H1 (cell line): ENCODE data around the gene MAN2A1. TPM values are rescaled to one million over a fixed set of nuclear protein-coding genes. Genes with fewer than 3 reads are reported as not detected.

Experiments used
- CTCF ChIA-PET: fragments of 300-600 bp; sonication (Branson Sonifier 250); formaldehyde crosslinking; loops from one replicate; lab custom pipeline; 2021; ENCODE audit not compliant: partially characterized antibody; lab: Charles Lee
- POLR2A ChIA-PET: fragments of 300-600 bp; sonication (Branson Sonifier 250); formaldehyde crosslinking; loops from one replicate; lab custom pipeline; 2021; ENCODE audit warnings: inconsistent platforms; ENCODE audit not compliant: partially characterized antibody; lab: Charles Lee
- DNase-seq, 2 experiments: peaks; one replicate each; pipeline versions ENCODE4 v3.0.0 to v3.0.0-alpha.2; 2010 to 2022; ENCODE audit warnings: low spot score in 2 of 2, low read depth in 1 of 2, mixed read lengths in 1 of 2
- FAIRE-seq: peaks from 2 replicates; lab custom pipeline; 2011; peaks lifted over from hg19 to GRCh38; lab: Jason Lieb, UNC
- H2AFZ ChIP-seq: 2 replicates; pipeline ENCODE4 v1.8.1; 2012; ENCODE audit warnings: low read length, inconsistent platforms
- H2AK5ac ChIP-seq: 2 replicates; pipeline ENCODE4 v1.6.1; 2013; ENCODE audit warnings: low read depth, low read length
- H2BK120ac ChIP-seq: replicated peaks from 2 replicates; pipeline ENCODE3; 2013; ENCODE audit warnings: low read depth, low read length, inconsistent platforms
- H2BK12ac ChIP-seq: 2 replicates; pipeline ENCODE4 v1.6.1; 2013; ENCODE audit warnings: low read depth, low read length
- H2BK15ac ChIP-seq: 2 replicates; pipeline ENCODE4 v1.6.1; 2013; ENCODE audit warnings: low read length
- H2BK20ac ChIP-seq: 2 replicates; pipeline ENCODE4 v1.6.1; 2013; ENCODE audit warnings: low read length
- H2BK5ac ChIP-seq: 2 replicates; pipeline ENCODE4 v1.6.1; 2013; ENCODE audit warnings: low read depth, low read length
- H3K14ac ChIP-seq: 2 replicates; pipeline ENCODE4 v1.6.1; 2013; ENCODE audit warnings: inconsistent platforms; ENCODE audit not compliant: insufficient read length
- H3K18ac ChIP-seq: 2 replicates; pipeline ENCODE4 v1.6.1; 2013; ENCODE audit warnings: low read length; ENCODE audit errors: extremely low read depth
- H3K23ac ChIP-seq: 2 replicates; pipeline ENCODE4 v1.6.1; 2013; ENCODE audit warnings: inconsistent platforms; ENCODE audit not compliant: insufficient read length
- H3K23me2 ChIP-seq: 2 replicates; pipeline ENCODE4 v1.6.1; 2013; ENCODE audit warnings: low read depth, low read length
- H3K27ac ChIP-seq: 2 replicates; pipeline ENCODE4 v1.6.1; 2011; ENCODE audit warnings: low read depth, low read length, inconsistent platforms
- H3K27me3 ChIP-seq, 4 experiments: replicated peaks in 1 of 4; 1 replicate in 1 of 4; 2 replicates in 3 of 4; pipeline versions ENCODE4 v1.6.1 to v1.8.1; 2011 to 2013; ENCODE audit warnings: low read length in 3 of 4, mild to moderate bottlenecking in 3 of 4, inconsistent platforms in 2 of 4, mixed read lengths in 2 of 4, moderate library complexity in 1 of 4; ENCODE audit not compliant: control insufficient read depth in 3 of 4, insufficient read depth in 3 of 4; ENCODE audit errors: extremely low read depth in 1 of 4
- H3K36me3 ChIP-seq, 4 experiments: 2 replicates each; pipeline versions ENCODE4 v1.6.1 to v1.8.1; 2011 to 2013; ENCODE audit warnings: mild to moderate bottlenecking in 4 of 4, low read length in 3 of 4, moderate library complexity in 2 of 4, control low read depth in 1 of 4, inconsistent platforms in 1 of 4; ENCODE audit not compliant: insufficient read depth in 4 of 4, control insufficient read depth in 2 of 4
- H3K4ac ChIP-seq: replicated peaks from 2 replicates; pipeline ENCODE3; 2013; ENCODE audit warnings: low read length, low read depth, mixed read lengths, inconsistent platforms; ENCODE audit not compliant: insufficient read length
- H3K4me1 ChIP-seq, 4 experiments: replicated peaks in 1 of 4; 1 replicate in 1 of 4; 2 replicates in 3 of 4; pipeline versions ENCODE4 v1.6.1 to v1.8.1; 2011 to 2013; ENCODE audit warnings: low read length in 3 of 4, inconsistent platforms in 2 of 4, mixed read lengths in 1 of 4; ENCODE audit not compliant: insufficient read depth in 4 of 4, control insufficient read depth in 3 of 4
- H3K4me2 ChIP-seq, 2 experiments: 2 replicates each; pipeline versions ENCODE4 v1.6.1 to v1.8.1; 2011 to 2013; ENCODE audit warnings: low read depth in 2 of 2, low read length in 2 of 2, control low read depth in 1 of 2, inconsistent platforms in 1 of 2, mild to moderate bottlenecking in 1 of 2; ENCODE audit not compliant: insufficient read depth in 1 of 2
- H3K4me3 ChIP-seq, 4 experiments: fragments of 200-600, 300-600 bp in 1 of 4; sonication (generic), shearing (Covaris generic), sonication (Bioruptor Twin) in 1 of 4; 2 replicates each; pipeline versions ENCODE4 v1.5.1 to v1.8.1; 2011 to 2016; ENCODE audit warnings: low read length in 4 of 4, low read depth in 3 of 4, control low read depth in 2 of 4, inconsistent platforms in 2 of 4, mild to moderate bottlenecking in 2 of 4, mixed read lengths in 1 of 4, moderate library complexity in 1 of 4; ENCODE audit not compliant: insufficient read depth in 2 of 4; ENCODE audit errors: extremely low read depth in 1 of 4
- H3K56ac ChIP-seq: replicated peaks from 2 replicates; pipeline ENCODE3; 2013; ENCODE audit warnings: low read depth, mild to moderate bottlenecking, mixed read lengths, low read length, inconsistent platforms; ENCODE audit not compliant: insufficient read length
- H3K79me1 ChIP-seq: 2 replicates; pipeline ENCODE4 v1.6.1; 2013; ENCODE audit warnings: low read depth, low read length, control low read depth
- H3K79me2 ChIP-seq, 2 experiments: 2 replicates each; pipeline versions ENCODE4 v1.6.1 to v1.8.1; 2012 to 2013; ENCODE audit warnings: low read length in 2 of 2, mild to moderate bottlenecking in 2 of 2, inconsistent platforms in 1 of 2; ENCODE audit not compliant: insufficient read depth in 2 of 2, control insufficient read depth in 1 of 2
- H3K9ac ChIP-seq, 4 experiments: replicated peaks in 1 of 4; 1 replicate in 1 of 4; 2 replicates in 3 of 4; pipeline versions ENCODE4 v1.6.1 to v1.8.1; 2011 to 2013; ENCODE audit warnings: low read depth in 3 of 4, low read length in 3 of 4, control low read depth in 2 of 4, mild to moderate bottlenecking in 2 of 4, moderate library complexity in 2 of 4, inconsistent platforms in 1 of 4; ENCODE audit errors: extremely low read depth in 1 of 4
- H3K9me3 ChIP-seq, 2 experiments: 2 replicates each; pipeline versions ENCODE4 v1.6.1 to v1.8.1; 2012 to 2013; ENCODE audit warnings: mild to moderate bottlenecking in 2 of 2, moderate library complexity in 2 of 2, control low read depth in 1 of 2, inconsistent platforms in 1 of 2, low read depth in 1 of 2, low read length in 1 of 2, mixed read lengths in 1 of 2; ENCODE audit not compliant: insufficient read depth in 2 of 2
- H4K20me1 ChIP-seq, 2 experiments: replicated peaks in 1 of 2; 2 replicates each; pipeline versions ENCODE3 to v1.8.1; 2011 to 2013; ENCODE audit warnings: inconsistent platforms in 2 of 2, low read length in 2 of 2, mild to moderate bottlenecking in 1 of 2; ENCODE audit not compliant: insufficient read depth in 2 of 2, control insufficient read depth in 1 of 2
- H4K5ac ChIP-seq: 2 replicates; pipeline ENCODE4 v1.6.1; 2013; ENCODE audit warnings: low read length, low read depth, mixed read lengths, inconsistent platforms; ENCODE audit not compliant: insufficient read length
- H4K8ac ChIP-seq: 2 replicates; pipeline ENCODE4 v1.8.0; 2013; ENCODE audit warnings: mild to moderate bottlenecking, moderate library complexity, low read length, inconsistent platforms; ENCODE audit not compliant: insufficient read depth; ENCODE audit errors: extremely low read depth
- H4K91ac ChIP-seq: replicated peaks from 2 replicates; pipeline ENCODE3; 2013; ENCODE audit warnings: low read length, mixed read lengths, inconsistent platforms; ENCODE audit not compliant: insufficient read length
- BCL11A ChIP-seq, 2 experiments: IDR thresholded peaks; one replicate each; pipeline ENCODE4 v1.6.1; 2011; ENCODE audit warnings: low read depth in 2 of 2, low read length in 2 of 2, mild to moderate bottlenecking in 2 of 2
- CBX5 ChIP-seq: fragments of 300-800, 300-1000 bp; sonication (generic); IDR thresholded peaks from 2 replicates; pipeline ENCODE4 v1.7.1; 2016; ENCODE audit warnings: antibody characterized with exemption, low read length, low read depth
- EGR1 ChIP-seq: IDR thresholded peaks from 2 replicates; pipeline ENCODE4 v1.6.1; 2011; ENCODE audit warnings: low read depth, low read length, borderline replicate concordance
- HDAC6 ChIP-seq: IDR thresholded peaks from one replicate; pipeline ENCODE4 v1.7.1; 2012; ENCODE audit warnings: low read depth, mild to moderate bottlenecking, inconsistent platforms, low read length, moderate library complexity
- KDM5A ChIP-seq: fragments of 200-600 bp; IDR thresholded peaks from 2 replicates; pipeline ENCODE4 v1.7.1; 2012; ENCODE audit warnings: mild to moderate bottlenecking, low read length, inconsistent platforms, mixed read lengths
- NRF1 ChIP-seq: IDR thresholded peaks from 2 replicates; pipeline ENCODE4 v1.6.1; 2011; ENCODE audit warnings: mild to moderate bottlenecking, low read depth, low read length, improper control_type of control experiment
- PHF8 ChIP-seq: fragments of 200-600 bp; sonication (generic); conservative IDR thresholded peaks from 2 replicates; pipeline ENCODE4 v1.7.1; 2012; ENCODE audit warnings: low read depth, mild to moderate bottlenecking, inconsistent platforms, low read length, moderate library complexity
- WGBS, 2 experiments: shearing (Covaris generic) in 1 of 2; methylation state at CpG; one replicate each; pipeline versions ENCODE4 v1.1.6 to v1.1.7; 2013 to 2015; ENCODE audit warnings: low lambda C conversion rate in 2 of 2, mixed read lengths in 2 of 2, inconsistent platforms in 1 of 2, low coverage in 1 of 2, missing lambda C conversion rate in 1 of 2; ENCODE audit not compliant: insufficient replicate concordance in 2 of 2, insufficient coverage in 1 of 2, insufficient read length in 1 of 2; ENCODE audit errors: extremely low coverage in 1 of 2, missing lambda C conversion rate in 1 of 2; 5-methylcytosine and 5-hydroxymethylcytosine counted together
- polyA plus RNA-seq, 7 experiments: library from polyadenylated mRNA; depleted of rRNA in 3 of 7; stranded (reverse) in 5 of 7; unstranded in 2 of 7; fragments of >200 nt in 5 of 7; fragments of 200-250 nt in 2 of 7; gene quantifications; 1 replicate in 5 of 7; 2 replicates in 1 of 7; 4 replicates in 1 of 7; pipeline versions ENCODE4 v1.2.1 to v1.2.3, GENCODE V29; 2011 to 2013; ENCODE audit warnings: missing spikeins in 2 of 7, mixed read lengths in 2 of 7
- total RNA-seq: library from RNA; stranded (reverse); fragmentation: NEBNext Ultra II Directional; extraction: Animal tissue kit (Norgen Biotek cat#: 25700); gene quantifications from 2 replicates; pipeline ENCODE4 v1.2.1, GENCODE V29; 2021

The MAN2A1 gene
- total and polyA plus RNA-seq, 2 of the 8 experiments (the other 6 are each of a cell fraction or from before 2014, with no cell fraction given) = 29.1 to 102 TPM

GRCh38 chr5:109700516-109701153 is 10.9 kb downstream of the MAN2A1 start:
- Histone ChIP-seq H3K4me2 (no peak overlapping the region), H3K79me2 (peaks cover 26 to 99% of the 10 kb centered on the region in 2 experiments; a peak in 3 of 4 replicates), H3K79me1 (peaks cover 4% of the 10 kb centered on the region; the same call in 1 of the 2 replicates), H3K4me3 (no peak overlapping the region), H2BK15ac (no peak overlapping the region), H3K4me1 (peaks cover 8 to 24% (median 19%) of the 10 kb centered on the region in 4 experiments; a peak in 6 of 7 replicates), H3K4ac (no peak overlapping the region), H2BK20ac (no peak overlapping the region), H3K23ac (no peak overlapping the region), H3K27ac (no peak overlapping the region), H4K8ac (no peak overlapping the region), H4K5ac (no peak overlapping the region), H3K9me3 (no peaks in the 10 kb centered on the region), H3K23me2 (no peaks in the 10 kb centered on the region), H3K27me3 (no peaks in the 10 kb centered on the region), H2BK120ac (no peak overlapping the region), H2BK5ac (no peak overlapping the region), H3K56ac (no peak overlapping the region), H4K20me1 (peaks cover 12 to 21% of the 10 kb centered on the region in 2 experiments), H2AK5ac (no peak overlapping the region), H4K91ac (no peak overlapping the region), H3K36me3 (no peaks in the 10 kb centered on the region; a peak in 1 of 8 replicates), H2BK12ac (no peak overlapping the region), H2AFZ (no peak overlapping the region), H3K18ac (no peak overlapping the region), H3K9ac (no peak overlapping the region), H3K14ac (no peak overlapping the region)
- no peak for TF ChIP-seq CBX5
- TF ChIP-seq PHF8 = no peak
- TF ChIP-seq HDAC6 = no peak
- TF ChIP-seq EGR1 = no peak
- TF ChIP-seq KDM5A = no peak
- TF ChIP-seq BCL11A (IDR thresholded peaks at IDR 0.05; ENCODE audit: low read depth in 2 of 2, low read length in 2 of 2) = no peak
- TF ChIP-seq NRF1 = no peak
- DNase-seq (no peak), FAIRE-seq (no peak)
- CTCF ChIA-PET = no interaction called here
- 90% methylated on average over 3 of the region's 3 CpGs; no CpG with 5 or more reads in 1 of the 2 experiments for WGBS, 2 experiments
- POLR2A ChIA-PET = interaction anchor here (1.5 to 1.8 kb wide), 3 partner anchors 7 to 12 kb away, joined by 5 to 7 read pairs (median 5); partner anchors contain the start of gene MAN2A1
